ENCODE data around the gene SLC22A5.

- TF ChIP-seq CTCF (IDR thresholded peaks at IDR 0.05): no peak
- no peak for TF ChIP-seq ELK1 (IDR thresholded peaks at IDR 0.05; ENCODE audit: low read depth, low read length)
- no peak for TF ChIP-seq MAFK (IDR thresholded peaks at IDR 0.05; ENCODE audit: partially characterized antibody)
- TF ChIP-seq ATOH8 (CRISPR knock-in tag; IDR thresholded peaks at IDR 0.05; ENCODE audit: low read depth): no peak
- no peak for TF ChIP-seq EP300 (IDR thresholded peaks at IDR 0.05)
Measured at GRCh38 chr5:132429463-132430440, 60.2 kb downstream of the SLC22A5 start.
